ENCODE results near the gene MYO1H.
"Not testable (repeated sequence)": the region's sequence is repeated elsewhere in the genome, so short reads cannot be mapped to it uniquely, and the experiment has no call there.

Gene MYO1H

GRCh38 chr12:109449845-109450532 is 102.3 kb downstream of the MYO1H start:
- no peak for DNase-seq (ENCODE audit: low read depth)

GRCh38 chr12:109450980-109451379 is 103.3 kb downstream of the MYO1H start:
- DNase-seq (ENCODE audit: low read depth) = no peak

- DNase-seq (ENCODE audit: low read depth) = no peak
These were observed 103.7 kb downstream of the MYO1H start for GRCh38 chr12:109451400-109451799.

GRCh38 chr12:109452489-109452888 is 104.8 kb downstream of the MYO1H start:
- no peak for DNase-seq (ENCODE audit: low read depth)

DNA sequence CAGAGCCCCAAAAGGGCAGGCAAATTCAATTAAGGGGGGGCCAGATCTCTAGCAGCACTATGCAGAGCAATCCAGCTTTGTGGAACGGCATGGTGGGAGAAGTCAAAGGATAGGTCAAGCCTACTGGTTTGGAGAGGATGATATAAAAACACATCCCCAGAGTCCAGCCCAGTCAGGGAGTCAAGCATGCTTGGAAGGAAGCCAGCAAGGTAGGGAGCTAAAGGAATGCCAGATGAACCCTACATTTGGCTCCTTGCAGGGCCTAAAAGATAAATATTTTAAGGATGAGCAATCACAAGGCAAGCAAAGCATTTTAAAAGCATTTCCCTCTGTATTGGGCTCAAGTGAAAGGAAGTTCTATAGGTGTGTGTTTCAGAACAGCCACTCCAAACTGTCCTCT is 108.0 kb downstream of the MYO1H start:
- no peak for DNase-seq (ENCODE audit: low read depth)

DNA sequence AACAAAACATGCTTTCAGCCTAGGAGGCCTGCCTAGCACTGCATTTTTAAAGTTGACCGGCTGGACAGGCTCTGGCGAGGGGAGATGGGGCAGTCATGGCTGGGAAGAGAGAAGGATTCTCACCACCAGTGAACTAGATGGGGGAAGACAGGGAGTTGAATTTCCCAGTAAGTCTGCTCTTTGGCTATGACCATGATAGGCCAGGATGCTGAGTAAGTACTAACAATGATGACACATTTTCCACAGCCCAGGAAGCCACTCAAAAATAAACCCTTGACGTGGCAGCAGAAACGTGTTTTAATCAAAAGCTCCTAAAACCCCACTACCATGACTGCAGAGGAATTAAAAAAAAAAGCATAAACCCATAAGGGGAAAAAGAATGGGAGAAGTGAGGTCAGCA is 110.4 kb downstream of the MYO1H start:
- no peak for DNase-seq (ENCODE audit: low read depth)

GRCh38 chr12:109458771-109459208 is 111.1 kb downstream of the MYO1H start:
- no peak for DNase-seq (ENCODE audit: low read depth)

GRCh38 chr12:109459247-109459646 is 111.5 kb downstream of the MYO1H start:
- no peak for DNase-seq (ENCODE audit: low read depth)

GRCh38 chr12:109460538-109460937 is 112.8 kb downstream of the MYO1H start:
- DNase-seq (ENCODE audit: low read depth) = no peak

GRCh38 chr12:109461049-109461845 is 113.5 kb downstream of the MYO1H start:
- no peak for DNase-seq (ENCODE audit: low read depth)

GRCh38 chr12:109461846-109462756 is 114.4 kb downstream of the MYO1H start:
- no peak for DNase-seq (ENCODE audit: low read depth)

DNA sequence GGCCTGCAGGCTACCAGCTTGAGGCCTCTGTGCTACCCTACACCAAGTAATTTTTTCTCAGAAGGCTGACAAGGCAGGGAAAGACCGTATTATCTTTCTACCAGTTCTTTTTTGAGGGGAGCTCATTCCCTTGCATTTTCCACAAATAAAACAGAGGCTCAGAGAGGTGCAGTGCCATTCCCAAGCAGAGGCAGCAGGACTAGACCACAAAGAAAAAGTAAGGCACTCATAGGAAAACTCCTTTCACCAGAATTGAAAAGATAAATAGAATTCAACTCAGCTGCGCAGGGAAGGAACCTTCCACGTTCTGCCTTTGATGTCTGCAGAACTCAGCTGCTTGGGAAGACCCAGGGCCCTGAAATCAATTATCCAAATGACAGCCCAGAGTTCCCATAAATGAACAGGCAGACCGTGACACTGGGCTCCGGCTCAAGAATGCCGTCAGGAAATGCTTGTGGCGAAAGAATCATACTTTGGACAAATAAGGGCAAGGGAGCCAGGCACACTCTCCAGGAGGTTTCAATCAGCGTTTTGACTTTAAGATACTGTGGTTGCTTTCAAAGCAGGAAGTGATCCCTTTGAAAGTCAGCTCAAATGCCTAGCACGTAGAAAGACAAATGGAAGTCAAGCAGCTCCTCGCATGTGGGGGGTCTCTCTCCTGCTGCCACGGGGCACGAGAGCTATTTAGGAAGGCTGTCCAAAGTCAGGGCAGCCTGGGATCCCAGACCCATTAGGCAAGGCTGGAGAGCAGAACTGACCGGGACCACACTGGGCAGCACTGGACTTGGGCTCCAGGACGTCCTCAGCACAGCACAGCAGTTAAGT is 115.4 kb downstream of the MYO1H start:
- DNase-seq (ENCODE audit: low read depth) = no peak

DNA sequence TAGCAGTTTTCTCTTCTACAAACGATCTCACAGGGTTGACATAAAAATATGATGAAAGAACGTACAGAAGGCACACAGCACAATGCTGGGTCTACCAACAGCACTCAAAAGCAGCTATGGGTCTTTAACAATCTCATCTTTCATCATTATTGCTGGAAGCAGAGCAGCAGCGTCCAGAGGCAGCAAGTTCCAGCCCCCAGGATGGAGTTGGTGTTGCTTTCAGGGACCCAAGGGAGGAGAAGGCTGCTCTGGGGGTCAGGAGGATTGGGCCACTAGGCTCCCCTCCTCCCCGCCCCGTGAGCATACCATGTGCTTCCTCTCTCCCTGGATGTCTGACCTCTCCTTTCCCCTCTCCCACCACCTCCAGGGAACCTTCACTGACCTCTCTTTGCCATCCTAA is 116.1 kb downstream of the MYO1H start:
- DNase-seq (ENCODE audit: low read depth) = no peak

DNA sequence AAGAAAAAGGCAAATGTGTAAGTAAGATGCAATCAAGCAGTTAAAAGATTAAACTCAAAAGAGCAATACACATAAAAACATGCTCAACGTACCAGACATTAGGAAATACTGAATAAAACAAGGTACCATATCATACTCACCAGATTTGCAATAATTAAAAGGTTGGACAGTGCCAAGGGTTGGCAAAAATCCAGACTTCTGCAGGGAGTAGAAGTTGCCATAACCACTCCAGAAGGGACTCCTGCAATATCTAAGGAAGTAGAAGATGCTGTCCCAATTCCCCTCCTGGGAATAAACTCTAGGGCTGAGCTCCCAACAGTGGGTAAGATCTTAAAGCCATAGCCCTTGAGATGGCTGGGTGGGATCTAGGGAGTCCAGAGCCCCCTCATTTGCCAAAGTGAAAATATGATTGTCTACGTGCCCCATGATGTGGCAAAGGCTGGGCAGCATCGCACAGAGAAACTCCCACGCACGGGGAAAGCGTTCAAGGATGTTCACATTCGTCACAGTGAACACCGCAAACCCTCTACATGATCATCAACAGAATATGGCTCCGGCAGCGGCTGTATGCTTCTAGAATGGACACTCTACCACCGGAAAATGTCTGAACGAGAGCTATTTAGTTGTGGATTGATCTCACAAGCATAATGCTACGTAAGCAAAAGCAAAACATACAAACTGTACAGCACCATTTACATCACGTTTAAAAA is 117.1 kb downstream of the MYO1H start:
- DNase-seq (ENCODE audit: low read depth) = no peak

DNA sequence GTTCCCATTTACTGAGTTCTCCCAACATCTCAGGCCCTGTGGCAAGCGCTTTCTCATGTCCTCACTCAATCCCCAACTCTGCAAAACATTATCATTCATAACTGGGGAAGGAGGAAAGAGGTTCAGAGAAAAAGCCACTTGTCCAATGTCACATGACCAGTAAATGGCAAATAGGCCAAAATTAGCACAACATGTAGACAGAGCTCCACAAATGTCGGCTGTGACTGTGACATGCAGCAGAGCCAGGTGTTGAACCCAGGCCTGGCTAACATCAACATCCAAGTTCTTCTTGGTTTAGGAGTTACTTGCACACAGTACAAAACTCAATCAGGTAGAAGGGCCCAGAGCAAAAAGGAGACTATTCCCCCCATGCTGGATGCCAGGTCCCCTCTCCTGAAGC is 118.6 kb downstream of the MYO1H start:
- no peak for DNase-seq (ENCODE audit: low read depth)

DNA sequence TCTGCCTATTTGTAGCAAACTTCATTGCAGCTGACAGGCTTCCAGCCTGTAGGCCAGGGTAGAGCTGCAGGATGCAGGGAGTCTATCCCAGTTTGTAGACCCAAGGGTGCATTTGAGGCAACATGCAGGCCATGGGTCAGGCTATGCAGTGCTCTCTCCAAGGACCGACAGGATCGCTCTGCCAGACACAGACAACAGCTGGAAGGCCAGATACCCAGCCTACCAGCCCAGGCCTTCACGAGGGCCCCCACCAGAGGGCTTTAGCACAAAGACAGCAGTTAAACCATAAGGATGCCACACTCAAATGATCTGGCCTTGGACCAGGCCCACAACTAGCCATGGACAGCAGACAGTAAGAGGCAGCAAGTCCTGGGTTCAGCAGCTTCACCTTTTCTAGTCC is 119.1 kb downstream of the MYO1H start:
- no peak for DNase-seq (ENCODE audit: low read depth)

DNA sequence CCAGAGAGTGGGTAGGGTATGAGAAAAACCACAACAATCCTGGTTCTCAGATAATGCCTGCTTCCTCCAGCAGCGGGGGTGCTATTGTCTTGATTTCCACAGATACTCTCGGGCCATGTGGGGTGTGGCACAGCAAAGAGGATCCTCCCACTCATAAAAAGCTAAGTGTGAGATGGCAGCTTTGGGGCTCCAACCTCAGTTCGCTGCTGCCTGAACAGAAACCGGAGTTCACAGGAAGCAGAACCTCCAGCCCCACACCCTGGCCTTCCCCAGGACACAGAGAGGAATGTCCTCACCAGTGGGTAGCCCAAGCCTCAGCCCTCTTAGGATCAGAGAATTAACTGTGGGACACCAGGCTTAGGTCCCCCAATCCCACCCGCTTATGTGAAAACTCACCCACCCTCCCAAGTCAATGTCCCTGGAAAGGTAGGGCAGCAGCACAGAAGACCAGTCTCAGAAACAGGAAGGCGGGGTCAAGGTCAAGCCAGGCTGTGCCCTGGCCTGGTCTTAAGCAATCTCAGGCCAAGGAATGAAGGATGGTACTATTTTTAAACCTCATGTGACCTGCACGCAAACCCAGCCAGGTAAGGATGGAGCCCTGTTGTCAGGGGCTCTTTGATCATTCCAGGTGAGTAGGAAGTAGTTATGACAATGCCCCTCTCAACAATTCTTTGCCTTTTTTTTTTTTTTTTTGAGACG is 120.4 kb downstream of the MYO1H start:
- DNase-seq (ENCODE audit: low read depth) = no peak

GRCh38 chr12:109469517-109469916 is 121.8 kb downstream of the MYO1H start:
- DNase-seq (ENCODE audit: low read depth) = no peak

DNA sequence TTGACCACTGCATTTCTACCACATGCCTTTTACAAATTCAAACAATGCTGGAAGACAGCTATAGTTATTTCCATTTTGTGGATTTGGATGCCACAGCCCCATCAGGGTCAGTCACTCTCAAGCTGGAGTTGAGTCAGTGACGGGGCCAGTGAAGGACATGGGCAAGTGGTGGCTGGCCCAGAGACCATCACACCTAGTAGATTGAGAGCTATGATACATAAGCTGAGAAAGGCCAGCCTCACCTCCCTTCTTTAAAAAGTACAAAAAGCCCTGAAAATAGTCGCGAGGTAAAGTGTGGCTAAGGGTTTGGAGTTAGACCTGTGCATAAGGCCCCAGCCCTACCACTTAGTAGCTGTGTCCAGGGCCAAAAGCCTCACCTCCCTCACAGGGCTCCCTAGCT is 125.3 kb downstream of the MYO1H start:
- DNase-seq (ENCODE audit: low read depth) = no peak

DNA sequence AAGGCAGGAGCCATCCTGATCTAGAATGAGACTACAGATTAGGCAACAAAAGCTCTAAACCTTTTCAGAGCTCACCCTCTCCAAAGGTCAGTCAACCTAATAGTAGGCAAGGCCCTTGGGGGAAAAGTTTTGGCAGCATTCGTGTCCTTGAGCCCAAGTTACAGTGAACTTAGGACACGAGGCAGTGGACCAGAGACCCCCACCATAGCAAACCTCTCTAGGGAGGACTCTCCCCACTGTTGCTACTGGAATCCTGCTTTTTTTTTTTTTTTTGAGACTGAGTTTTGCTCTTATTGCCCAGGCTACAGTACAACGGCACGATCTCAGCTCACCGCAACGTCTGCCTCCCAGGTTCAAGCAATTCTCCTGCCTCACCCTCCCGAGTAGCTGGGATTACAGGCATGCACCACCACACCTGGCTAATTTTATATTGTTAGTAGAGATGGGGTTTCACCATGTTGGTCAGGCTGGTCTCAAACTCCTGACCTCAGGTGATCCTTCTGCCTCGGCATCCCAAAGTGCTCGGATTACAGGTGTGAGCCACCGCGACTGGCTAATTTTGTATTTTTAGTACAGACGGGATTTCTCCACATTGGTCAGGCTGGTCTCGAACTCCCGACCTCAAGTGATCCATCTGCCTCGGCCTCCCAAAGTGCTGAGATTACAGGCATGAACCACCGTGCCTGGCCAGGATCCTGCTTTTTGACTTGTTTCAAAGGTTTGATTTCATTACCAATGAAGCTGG is 126.0 kb downstream of the MYO1H start:
- not testable (repeated sequence) for DNase-seq (ENCODE audit: low read depth)
